Upper lobe of left lung (tissue), 4 donors: ENCODE measurements around the gene RITA1.

Experiments
- CTCF ChIP-seq, 6 experiments: fragments of 450-650 bp in 4 of 6; fragments of 200-600 bp in 2 of 6; sonication (generic) in 2 of 6; IDR thresholded peaks; one replicate each; pipeline ENCODE4 v1.5.1; 2016 to 2019; ENCODE audit warnings: antibody characterized with exemption in 6 of 6
- EP300 ChIP-seq, 4 donors: sonication (generic); formaldehyde crosslinking; IDR thresholded peaks; one replicate each; pipeline ENCODE4 v1.5.1; 2017; ENCODE audit warnings: antibody characterized with exemption in 4 of 4, control low read depth in 2 of 4
- POLR2A ChIP-seq, 4 donors: fragments of 450-650 bp; IDR thresholded peaks; one replicate each; pipeline ENCODE4 v1.5.1; 2016 to 2017; ENCODE audit warnings: antibody characterized with exemption in 4 of 4, mild to moderate bottlenecking in 2 of 4
- POLR2AphosphoS5 ChIP-seq, 2 donors: sonication (generic); formaldehyde crosslinking; IDR thresholded peaks; one replicate each; pipeline ENCODE4 v1.5.1; 2017; ENCODE audit warnings: antibody characterized with exemption in 2 of 2

- no peak for TF ChIP-seq CTCF (IDR thresholded peaks at IDR 0.05)
- TF ChIP-seq POLR2A (IDR thresholded peaks at IDR 0.05), result no peak
- no peak for TF ChIP-seq POLR2AphosphoS5 (IDR thresholded peaks at IDR 0.05)
- no peak for TF ChIP-seq EP300 (IDR thresholded peaks at IDR 0.05)
Measured at GRCh38 chr12:113180333-113180732, 5.2 kb upstream of the RITA1 start.
